H9 (cell line): ENCODE data around the gene TENM3. TPM values are rescaled to one million over a fixed set of nuclear protein-coding genes. Genes with fewer than 3 reads are reported as not detected.
A peak's percentile ranks its signal among the peaks of the same experiment; 100 is the strongest.

Experiments used
- DNase-seq: peaks from one replicate; pipeline ENCODE4 v3.0.0-alpha.2; 2017
- H2AFZ ChIP-seq: one replicate; pipeline ENCODE4 v1.6.1; 2013; ENCODE audit warnings: mild to moderate bottlenecking, low read length, control low read depth, moderate library complexity
- H2AK5ac ChIP-seq: 2 replicates; pipeline ENCODE4 v1.6.1; 2013; ENCODE audit warnings: low read length, control low read depth, mixed read lengths; ENCODE audit not compliant: insufficient read length
- H2BK120ac ChIP-seq: one replicate; pipeline ENCODE4 v1.6.1; 2013; ENCODE audit warnings: low read depth, mild to moderate bottlenecking, low read length, control low read depth, inconsistent platforms; ENCODE audit not compliant: poor library complexity, severe bottlenecking
- H2BK12ac ChIP-seq: 2 replicates; pipeline ENCODE4 v1.6.1; 2013; ENCODE audit warnings: low read length, control low read depth, mixed read lengths, low read depth; ENCODE audit not compliant: insufficient read length
- H2BK15ac ChIP-seq: 2 replicates; pipeline ENCODE4 v1.6.1; 2013; ENCODE audit warnings: low read depth, low read length, control low read depth
- H2BK20ac ChIP-seq: one replicate; pipeline ENCODE4 v1.6.1; 2013; ENCODE audit warnings: low read depth, mild to moderate bottlenecking, low read length, control low read depth, inconsistent platforms; ENCODE audit not compliant: poor library complexity, severe bottlenecking
- H2BK5ac ChIP-seq: 2 replicates; pipeline ENCODE4 v1.6.1; 2013; ENCODE audit warnings: low read length, control low read depth, mixed read lengths; ENCODE audit not compliant: insufficient read length
- H3K14ac ChIP-seq: 2 replicates; pipeline ENCODE4 v1.6.1; 2013; ENCODE audit warnings: low read length, control low read depth; ENCODE audit not compliant: insufficient read depth
- H3K18ac ChIP-seq: 2 replicates; pipeline ENCODE4 v1.6.1; 2013; ENCODE audit warnings: low read depth, mild to moderate bottlenecking, mixed read lengths, low read length, control low read depth; ENCODE audit not compliant: insufficient read length
- H3K23ac ChIP-seq: 2 replicates; pipeline ENCODE4 v1.6.1; 2013; ENCODE audit warnings: low read length, control low read depth, mixed read lengths, low read depth; ENCODE audit not compliant: insufficient read length
- H3K23me2 ChIP-seq: 2 replicates; pipeline ENCODE4 v1.6.1; 2013; ENCODE audit warnings: low read depth, mild to moderate bottlenecking, mixed read lengths, low read length, control low read depth; ENCODE audit not compliant: insufficient read length, poor library complexity, severe bottlenecking
- H3K27ac ChIP-seq: 2 replicates; pipeline ENCODE4 v1.5.1; 2013; ENCODE audit warnings: low read length, control low read depth, mixed read lengths, low read depth; ENCODE audit not compliant: insufficient read length
- H3K27me3 ChIP-seq: 2 replicates; pipeline ENCODE4 v1.6.1; 2013; ENCODE audit warnings: low read length, control low read depth, inconsistent platforms; ENCODE audit not compliant: insufficient read depth
- H3K4ac ChIP-seq: 2 replicates; pipeline ENCODE4 v1.6.1; 2013; ENCODE audit warnings: low read depth, mild to moderate bottlenecking, control low read depth, inconsistent platforms, low read length, moderate library complexity
- H3K4me1 ChIP-seq: 2 replicates; pipeline ENCODE4 v1.6.1; 2013; ENCODE audit warnings: low read length, control low read depth, inconsistent platforms; ENCODE audit not compliant: insufficient read depth
- H3K4me2 ChIP-seq: 2 replicates; pipeline ENCODE4 v1.6.1; 2013; ENCODE audit warnings: low read length, control low read depth, mixed read lengths; ENCODE audit not compliant: insufficient read length, insufficient read depth
- H3K56ac ChIP-seq: 2 replicates; pipeline ENCODE4 v1.6.1; 2013; ENCODE audit warnings: low read depth, mild to moderate bottlenecking, mixed read lengths, low read length, control low read depth; ENCODE audit not compliant: insufficient read length
- H3K79me1 ChIP-seq: 2 replicates; pipeline ENCODE4 v1.6.1; 2013; ENCODE audit warnings: low read depth, mild to moderate bottlenecking, moderate library complexity, low read length, control low read depth, inconsistent platforms; ENCODE audit not compliant: insufficient read depth, poor library complexity, severe bottlenecking
- H3K79me2 ChIP-seq: 2 replicates; pipeline ENCODE4 v1.6.1; 2013; ENCODE audit warnings: low read length, control low read depth, inconsistent platforms; ENCODE audit not compliant: insufficient read depth
- H3K9ac ChIP-seq: 2 replicates; pipeline ENCODE4 v1.6.1; 2013; ENCODE audit warnings: low read length, control low read depth, mixed read lengths; ENCODE audit not compliant: insufficient read length; ENCODE audit errors: extremely low read depth
- H3K9me3 ChIP-seq: one replicate; pipeline ENCODE4 v1.6.1; 2013; ENCODE audit warnings: low read depth, low read length, inconsistent platforms; ENCODE audit not compliant: control insufficient read depth
- H3T11ph ChIP-seq: one replicate; pipeline ENCODE4 v1.6.1; 2013; ENCODE audit warnings: mild to moderate bottlenecking, low read length, control low read depth, inconsistent platforms
- H4K20me1 ChIP-seq: one replicate; pipeline ENCODE4 v1.6.1; 2013; ENCODE audit not compliant: control insufficient read depth, insufficient read length, insufficient read depth
- H4K5ac ChIP-seq: 2 replicates; pipeline ENCODE4 v1.6.1; 2013; ENCODE audit warnings: low read depth, mild to moderate bottlenecking, mixed read lengths, low read length, control low read depth; ENCODE audit not compliant: insufficient read length
- H4K8ac ChIP-seq: replicated peaks from 2 replicates; pipeline ENCODE4 v1.6.1; 2013; ENCODE audit warnings: low read length, control low read depth, mixed read lengths, low read depth; ENCODE audit not compliant: insufficient read length
- H4K91ac ChIP-seq: 2 replicates; pipeline ENCODE4 v1.6.1; 2013; ENCODE audit warnings: low read depth, mild to moderate bottlenecking, moderate library complexity, mixed read lengths, low read length, control low read depth; ENCODE audit not compliant: insufficient read length
- H3K27ac Mint-ChIP-seq, 3 experiments: 2 replicates in 2 of 3; 3 replicates in 1 of 3; pipeline ENCODE4 v1.8.0; 2020 to 2021; ENCODE audit warnings: mixed read lengths in 3 of 3, mild to moderate bottlenecking in 1 of 3, moderate library complexity in 1 of 3
- H3K27me3 Mint-ChIP-seq: 2 replicates; pipeline ENCODE4 v1.8.0; 2021; ENCODE audit warnings: low read depth, mild to moderate bottlenecking, moderate library complexity, mixed read lengths
- H3K36me3 Mint-ChIP-seq, 3 experiments: 2 replicates in 2 of 3; 3 replicates in 1 of 3; pipeline ENCODE4 v1.8.0; 2020 to 2021; ENCODE audit warnings: low read depth in 3 of 3, mixed read lengths in 3 of 3; ENCODE audit not compliant: insufficient read depth in 1 of 3
- H3K4me1 Mint-ChIP-seq, 2 experiments: 2 replicates each; pipeline ENCODE4 v1.8.0; 2020; ENCODE audit warnings: mixed read lengths in 2 of 2
- H3K4me3 Mint-ChIP-seq, 2 experiments: 2 replicates in 1 of 2; 3 replicates in 1 of 2; pipeline ENCODE4 v1.8.0; 2020 to 2021; ENCODE audit warnings: mild to moderate bottlenecking in 2 of 2, mixed read lengths in 2 of 2, moderate library complexity in 1 of 2
- H3K9me3 Mint-ChIP-seq, 2 experiments: 2 replicates in 1 of 2; 3 replicates in 1 of 2; pipeline ENCODE4 v1.8.0; 2020; ENCODE audit warnings: mild to moderate bottlenecking in 2 of 2, mixed read lengths in 2 of 2, moderate library complexity in 1 of 2
- CTCF ChIP-seq: fragments of 200-600 bp; sonication (generic); conservative IDR thresholded peaks from 3 replicates; pipeline ENCODE4 v1.8.0; 2021; ENCODE audit warnings: antibody characterized with exemption, mild to moderate bottlenecking
- WGBS: extraction: QIAGEN DNeasy Blood & Tissue Kit; methylation state at CpG from one replicate; pipeline ENCODE4 v1.1.7; 2013; ENCODE audit warnings: missing lambda C conversion rate, low lambda C conversion rate, mixed read lengths; ENCODE audit not compliant: insufficient read length; ENCODE audit errors: extremely low coverage; 5-methylcytosine and 5-hydroxymethylcytosine counted together
- total RNA-seq: library from RNA; stranded (reverse); gene quantifications from 2 replicates; pipeline ENCODE4 v1.2.1, GENCODE V29; 2021

The TENM3 gene
- total RNA-seq, 1 experiment from 2014 or later = 49.6 TPM

GRCh38 chr4:182679533-182679932 lies 436.3 kb downstream of the TENM3 start:
- no peak overlapping the region for H2AFZ ChIP-seq
- Mint-ChIP-seq H3K36me3 (peaks cover 8 to 10% (median 9%) of the 10 kb centered on the region in 3 experiments; a peak in 5 of 7 replicates), H3K27me3 (no peaks in the 10 kb centered on the region; the same call in 1 of the 2 replicates), H3K4me1 (peaks cover 0 to 3% of the 10 kb centered on the region in 2 experiments; a peak in 1 of 4 replicates), H3K9me3 (no peaks in the 10 kb centered on the region), H3K4me3 (no peak overlapping the region), H3K27ac (0 out of 7 replicates have a peak overlapping the region, but pooled peaks of 1 of the 3 experiments have one; percentile 46)
- H3K79me2 ChIP-seq = no peaks in the 10 kb centered on the region
- no peaks in the 10 kb centered on the region for H3K9me3 ChIP-seq
- H3K23me2 ChIP-seq = no peaks in the 10 kb centered on the region
- H3K4me2 ChIP-seq = no peak overlapping the region
- no peak overlapping the region for H2BK5ac ChIP-seq
- H3K27ac ChIP-seq = no peak overlapping the region
- H3K14ac ChIP-seq = no peak overlapping the region
- no peaks in the 10 kb centered on the region for H3K79me1 ChIP-seq
- H4K5ac ChIP-seq = no peak overlapping the region
- no peaks in the 10 kb centered on the region for H3K4me1 ChIP-seq
- H3K4ac ChIP-seq = no peak overlapping the region
- no peak overlapping the region for H4K8ac ChIP-seq
- no peak overlapping the region for H2AK5ac ChIP-seq
- H2BK15ac ChIP-seq = no peak overlapping the region
- no CpG with 5 or more reads among the region's 11 CpGs for WGBS
- no peak overlapping the region for H3K18ac ChIP-seq
- no peak overlapping the region for H2BK20ac ChIP-seq
- no peak overlapping the region for H3K23ac ChIP-seq
- H2BK12ac ChIP-seq = no peak overlapping the region
- H2BK120ac ChIP-seq = no peak overlapping the region
- no peak for DNase-seq
- H4K20me1 ChIP-seq = no peaks in the 10 kb centered on the region
- no peak overlapping the region for H4K91ac ChIP-seq
- H3T11ph ChIP-seq = no peak overlapping the region
- no peak overlapping the region for H3K9ac ChIP-seq
- H3K27me3 ChIP-seq = no peaks in the 10 kb centered on the region
- no peak overlapping the region for H3K56ac ChIP-seq
- TF ChIP-seq CTCF = no peak
